ENCODE measurements around the gene CDK13. TPM values are rescaled to one million over a fixed set of nuclear protein-coding genes. Genes with fewer than 3 reads are reported as not detected.
"Not testable (repeated sequence)": the region's sequence is repeated elsewhere in the genome, so short reads cannot be mapped to it uniquely, and the experiment has no call there.

Gene CDK13
- total RNA-seq, 1 donor from 2014 or later = 24.1 TPM

GRCh38 chr7:40145596-40146130 is 195.6 kb downstream of the CDK13 start:
- DNase-seq (ENCODE audit: low spot score); ATAC-seq: not testable (repeated sequence)

GRCh38 chr7:40147371-40148246 is 197.6 kb downstream of the CDK13 start:
- ATAC-seq (no peak), DNase-seq (ENCODE audit: low spot score) (no peak)

- ATAC-seq = not testable (repeated sequence)
These were observed 198.2 kb downstream of the CDK13 start for GRCh38 chr7:40148247-40148580.

GRCh38 chr7:40148671-40149070 is 198.6 kb downstream of the CDK13 start:
- ATAC-seq (no peak), DNase-seq (ENCODE audit: low spot score) (no peak)

More at GRCh38 chr7:40148247-40148580, 198.2 kb downstream of the CDK13 start:
- DNase-seq (ENCODE audit: low spot score) = not testable (repeated sequence)

Other genes starting within 250 kb of the CDK13 start
- 39.3 TPM for gene MPLKIP, start 184.4 kb downstream of the CDK13 start, total RNA-seq
- gene SUGCT, start 184.7 kb downstream of the CDK13 start, total RNA-seq = 14.3 TPM

Data from left lobe of liver (tissue), 2 donors.